MCF 10A (cell line): ENCODE results near the gene MCM5. TPM values are rescaled to one million over a fixed set of nuclear protein-coding genes. Genes with fewer than 3 reads are reported as not detected.

Experiments
- BruUV-seq: library from RNA; stranded (reverse); fragments of 400-500 nt; replicated peaks from 2 replicates; lab custom pipeline; 2021; lab: Mats Ljungman, UMichigan
- CTCF ChIA-PET: fragments of 300-600 bp; sonication (Branson Sonifier 250); formaldehyde crosslinking; extraction: SDS; loops from one replicate; lab custom pipeline; 2021; ENCODE audit warnings: antibody characterized with exemption, inconsistent platforms; lab: Yijun Ruan, JAX
- POLR2A ChIA-PET: fragments of 300-600, 350-650 bp; sonication (Branson Sonifier 250); formaldehyde crosslinking; extraction: SDS; loops from one replicate; lab custom pipeline; 2020; ENCODE audit warnings: antibody characterized with exemption, inconsistent platforms; lab: Yijun Ruan, JAX
- DNase-seq: peaks from one replicate; pipeline ENCODE4 v3.0.0-alpha.2; 2018; ENCODE audit not compliant: unreplicated experiment
- H3K27ac Mint-ChIP-seq: one replicate; pipeline ENCODE4 v1.8.0; 2022; ENCODE audit warnings: mild to moderate bottlenecking, low read depth, mixed read lengths; ENCODE audit not compliant: unreplicated experiment
- H3K27me3 Mint-ChIP-seq: one replicate; pipeline ENCODE4 v1.8.0; 2022; ENCODE audit warnings: mixed read lengths; ENCODE audit not compliant: insufficient read depth, unreplicated experiment
- H3K36me3 Mint-ChIP-seq: one replicate; pipeline ENCODE4 v1.8.0; 2022; ENCODE audit warnings: mild to moderate bottlenecking, moderate library complexity, mixed read lengths; ENCODE audit not compliant: insufficient read depth, unreplicated experiment
- H3K4me1 Mint-ChIP-seq: one replicate; pipeline ENCODE4 v1.8.0; 2022; ENCODE audit warnings: mixed read lengths; ENCODE audit not compliant: insufficient read depth, unreplicated experiment
- H3K4me3 Mint-ChIP-seq: one replicate; pipeline ENCODE4 v1.8.0; 2022; ENCODE audit warnings: mild to moderate bottlenecking, moderate library complexity, mixed read lengths; ENCODE audit not compliant: unreplicated experiment
- H3K9me3 Mint-ChIP-seq: one replicate; pipeline ENCODE4 v1.8.0; 2022; ENCODE audit warnings: mixed read lengths; ENCODE audit not compliant: unreplicated experiment
- intact Hi-C: fragments of 100-400 bp; cut with micrococcal nuclease; formaldehyde crosslinking; loops from 2 replicates; pipeline ENCODE4 v1.14.1; 2022
- total RNA-seq: library from RNA; stranded (reverse); gene quantifications from 2 replicates; pipeline ENCODE4 v1.2.3, GENCODE V29; 2022
- TF ChIP-seq, protein P1 (sequence below): fragments of 200-600 bp; IDR thresholded peaks from one replicate; pipeline ENCODE4 v1.8.0; 2022; ENCODE audit warnings: antibody characterized with exemption, mild to moderate bottlenecking; ENCODE audit not compliant: unreplicated experiment

The MCM5 gene
- total RNA-seq, 1 experiment from 2014 or later, result 35.0 TPM

DNA sequence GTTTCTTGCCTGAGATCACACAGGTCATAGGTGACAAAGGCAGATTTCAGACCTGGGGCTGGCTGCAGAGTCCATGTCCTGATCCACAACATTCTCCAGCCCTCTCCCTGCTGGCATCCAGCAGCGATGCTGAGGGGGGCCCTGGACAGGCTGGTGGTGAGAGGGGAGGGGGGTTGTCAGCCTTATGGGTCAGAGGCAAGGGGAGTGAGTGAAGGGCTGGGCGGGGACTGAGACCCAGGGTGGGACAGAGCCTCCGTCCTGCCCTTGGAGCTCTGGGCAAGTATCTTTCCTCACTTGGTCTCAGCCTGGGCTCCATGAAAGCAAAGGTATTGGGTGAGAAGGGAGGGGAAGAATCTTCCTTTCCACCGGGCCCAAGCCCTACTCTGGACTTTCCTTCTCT is 74.0 kb downstream of the MCM5 start:
- intact Hi-C loops, result no loop called here
- POLR2A ChIA-PET, result interaction anchor here (0.7 kb wide), 1 partner anchor 97 kb away, joined by 3 read pairs; no protein-coding TSS in a partner anchor
- Mint-ChIP-seq H3K36me3 (no peaks in the 10 kb centered on the region), H3K27ac (no peak overlapping the region), H3K4me3 (no peak overlapping the region), H3K9me3 (no peaks in the 10 kb centered on the region), H3K4me1 (peaks cover 8% of the 10 kb centered on the region), H3K27me3 (no peaks in the 10 kb centered on the region)
- TF ChIP-seq, protein P1, sequence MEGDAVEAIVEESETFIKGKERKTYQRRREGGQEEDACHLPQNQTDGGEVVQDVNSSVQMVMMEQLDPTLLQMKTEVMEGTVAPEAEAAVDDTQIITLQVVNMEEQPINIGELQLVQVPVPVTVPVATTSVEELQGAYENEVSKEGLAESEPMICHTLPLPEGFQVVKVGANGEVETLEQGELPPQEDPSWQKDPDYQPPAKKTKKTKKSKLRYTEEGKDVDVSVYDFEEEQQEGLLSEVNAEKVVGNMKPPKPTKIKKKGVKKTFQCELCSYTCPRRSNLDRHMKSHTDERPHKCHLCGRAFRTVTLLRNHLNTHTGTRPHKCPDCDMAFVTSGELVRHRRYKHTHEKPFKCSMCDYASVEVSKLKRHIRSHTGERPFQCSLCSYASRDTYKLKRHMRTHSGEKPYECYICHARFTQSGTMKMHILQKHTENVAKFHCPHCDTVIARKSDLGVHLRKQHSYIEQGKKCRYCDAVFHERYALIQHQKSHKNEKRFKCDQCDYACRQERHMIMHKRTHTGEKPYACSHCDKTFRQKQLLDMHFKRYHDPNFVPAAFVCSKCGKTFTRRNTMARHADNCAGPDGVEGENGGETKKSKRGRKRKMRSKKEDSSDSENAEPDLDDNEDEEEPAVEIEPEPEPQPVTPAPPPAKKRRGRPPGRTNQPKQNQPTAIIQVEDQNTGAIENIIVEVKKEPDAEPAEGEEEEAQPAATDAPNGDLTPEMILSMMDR, result no peak
- CTCF ChIA-PET, result no interaction called here
- DNase-seq, result no peak
- no TSS peak for BruUV-seq

Other genes starting within 250 kb of the MCM5 start
- 27.2 and 30.2 TPM in 2 replicates for gene HMGXB4, start 142.6 kb upstream of the MCM5 start, total RNA-seq
- 28.2 and 41.9 TPM in 2 replicates for gene TOM1, start 100.2 kb upstream of the MCM5 start, total RNA-seq
- 1.9 and 2.5 TPM in 2 replicates for gene HMOX1, start 19.0 kb upstream of the MCM5 start, total RNA-seq
- not detected in 2 replicates for gene RASD2, start 140.7 kb downstream of the MCM5 start, total RNA-seq
- not detected in 2 replicates for gene MB, start 217.2 kb downstream of the MCM5 start, total RNA-seq
- 7.2 and 9.6 TPM in 2 replicates for gene APOL6, start 248.3 kb downstream of the MCM5 start, total RNA-seq